GM18951 (cell line): ENCODE measurements around the gene PLAC8.
"Not testable (repeated sequence)": the region's sequence is repeated elsewhere in the genome, so short reads cannot be mapped to it uniquely, and the experiment has no call there.

Source experiments
- POLR2A ChIP-seq: IDR thresholded peaks from 4 replicates; pipeline ENCODE4 v1.6.1; 2011; ENCODE audit warnings: mild to moderate bottlenecking; ENCODE audit not compliant: insufficient read length, insufficient read depth; ENCODE audit errors: extremely low read depth
- in situ Hi-C: fragments of 300-500 bp; cut with MboI; formaldehyde crosslinking; loops from one replicate; pipeline ENCODE4 v1.12.0; 2022; ENCODE audit warnings: low sequenced_read_pairs, mixed read lengths, inconsistent platforms; ENCODE audit not compliant: unreplicated experiment

The PLAC8 gene, protein sequence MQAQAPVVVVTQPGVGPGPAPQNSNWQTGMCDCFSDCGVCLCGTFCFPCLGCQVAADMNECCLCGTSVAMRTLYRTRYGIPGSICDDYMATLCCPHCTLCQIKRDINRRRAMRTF

DNA sequence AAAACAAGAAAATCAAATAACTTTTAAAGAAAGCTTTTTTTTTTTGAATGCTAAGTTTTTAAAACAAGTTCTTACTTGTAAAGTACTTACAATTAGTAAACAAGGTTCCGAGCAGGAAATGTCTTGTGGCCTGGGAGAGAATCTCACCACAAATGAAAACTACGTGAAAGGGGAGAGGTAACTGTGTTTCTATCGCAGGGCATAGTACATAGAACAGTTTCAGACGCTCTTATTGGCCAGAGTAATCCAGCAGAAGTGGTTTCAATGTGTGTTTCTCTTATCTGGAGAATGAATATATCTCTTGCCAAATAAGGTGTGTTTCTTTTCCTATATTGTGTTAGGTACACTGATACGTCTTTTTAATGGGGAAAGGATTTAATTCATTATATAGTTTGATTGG is at the start of gene PLAC8:
TSS of gene PLAC8 (minus strand) at position 154 of the 400 bp plus-strand sequence. CDS start 6,808 bp downstream, outside the sequence.
- TF ChIP-seq POLR2A = peak; percentile 55
- in situ Hi-C loops = no loop called here

DNA sequence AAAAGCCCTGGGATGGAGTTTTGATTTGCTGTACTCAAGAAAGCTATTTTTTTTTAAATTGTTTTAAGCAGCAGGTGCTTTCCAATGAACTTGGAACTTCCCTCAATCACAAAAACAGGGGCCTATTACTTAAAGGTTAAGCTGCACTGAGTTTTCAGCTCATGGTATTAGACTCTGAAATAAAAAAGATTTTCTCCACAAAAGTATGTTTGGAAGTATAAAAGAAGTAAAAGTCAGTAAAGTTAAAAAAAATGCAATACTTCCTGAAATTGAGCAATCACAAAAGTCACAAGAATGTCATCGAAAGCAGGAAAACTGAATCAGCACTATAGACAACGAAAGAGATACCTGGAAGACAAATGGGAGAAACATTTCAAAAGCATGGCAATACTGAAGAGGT is 38.9 kb upstream of the PLAC8 start:
- TF ChIP-seq POLR2A = no peak
- in situ Hi-C loops = no loop called here

DNA sequence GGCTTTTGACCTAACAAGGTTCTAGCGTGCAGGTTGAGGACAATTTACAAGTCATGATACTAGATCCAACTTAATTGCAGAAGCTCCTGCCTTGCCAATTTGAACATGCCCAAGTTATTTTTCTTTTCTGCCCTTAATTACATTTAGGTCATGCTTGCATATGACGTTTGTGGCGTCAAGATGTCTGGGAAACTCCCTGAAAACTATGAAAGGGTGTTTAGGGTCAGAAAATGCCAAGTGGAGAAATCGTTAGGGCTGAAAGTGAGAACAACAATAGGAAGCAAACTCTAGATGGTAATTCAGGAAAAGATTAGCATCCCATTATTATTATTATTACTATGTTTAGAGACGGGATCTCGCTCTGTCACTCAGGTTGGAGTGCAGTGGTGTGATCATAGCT is 38.2 kb upstream of the PLAC8 start:
- in situ Hi-C loops = no loop called here
- TF ChIP-seq POLR2A = no peak

DNA sequence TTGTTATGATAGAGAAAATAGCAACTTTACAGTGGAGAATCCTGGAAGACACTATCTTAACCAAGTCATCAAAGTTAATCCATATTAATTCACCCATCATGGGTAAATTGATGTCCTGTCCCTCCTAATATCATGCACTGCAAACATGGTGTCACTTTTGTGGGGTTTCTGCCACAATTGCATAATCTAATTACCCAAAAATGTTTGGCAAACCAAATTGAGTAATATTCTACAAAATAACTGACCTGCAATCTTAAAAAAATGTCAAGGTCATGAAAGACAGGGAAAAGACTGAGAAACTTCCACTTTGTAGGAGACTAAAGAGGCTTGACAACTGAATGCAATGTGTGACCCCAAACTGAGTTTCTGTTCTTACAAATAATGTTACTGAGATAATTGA is 37.1 kb upstream of the PLAC8 start:
- no peak for TF ChIP-seq POLR2A
- in situ Hi-C loops = no loop called here

DNA sequence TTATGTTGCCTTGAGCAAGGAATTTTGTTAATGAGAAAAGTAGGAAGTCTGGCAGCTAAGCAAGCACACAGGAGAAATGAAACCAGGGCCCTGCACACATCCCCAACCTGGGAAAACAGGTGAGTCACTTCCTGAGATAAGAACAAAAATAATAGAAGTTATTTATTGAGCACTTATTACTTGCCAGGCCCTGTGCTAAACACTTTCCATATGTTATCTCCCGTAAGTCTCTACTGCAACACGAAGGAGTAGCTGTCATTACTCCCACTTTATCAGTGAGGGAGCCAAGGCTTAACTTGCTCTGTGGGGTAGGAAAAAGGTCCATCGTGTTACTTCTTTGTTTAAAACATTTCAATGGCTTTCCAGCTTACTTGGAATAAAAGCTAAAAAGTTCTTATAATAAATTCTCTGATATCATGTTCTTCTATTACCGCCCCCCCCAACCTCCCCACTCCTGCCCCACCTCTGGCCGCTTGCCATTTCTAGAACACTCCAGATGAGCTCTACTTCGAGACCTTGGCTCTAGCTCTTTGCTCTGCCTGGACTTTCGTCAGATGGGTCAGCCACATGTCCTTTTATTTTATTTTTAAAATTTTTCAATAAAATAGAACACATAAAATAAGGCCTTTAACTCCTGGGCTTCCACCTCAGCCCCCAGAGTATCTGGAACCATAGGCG is 36.3 kb upstream of the PLAC8 start:
- in situ Hi-C loops = no loop called here
- TF ChIP-seq POLR2A = no peak

DNA sequence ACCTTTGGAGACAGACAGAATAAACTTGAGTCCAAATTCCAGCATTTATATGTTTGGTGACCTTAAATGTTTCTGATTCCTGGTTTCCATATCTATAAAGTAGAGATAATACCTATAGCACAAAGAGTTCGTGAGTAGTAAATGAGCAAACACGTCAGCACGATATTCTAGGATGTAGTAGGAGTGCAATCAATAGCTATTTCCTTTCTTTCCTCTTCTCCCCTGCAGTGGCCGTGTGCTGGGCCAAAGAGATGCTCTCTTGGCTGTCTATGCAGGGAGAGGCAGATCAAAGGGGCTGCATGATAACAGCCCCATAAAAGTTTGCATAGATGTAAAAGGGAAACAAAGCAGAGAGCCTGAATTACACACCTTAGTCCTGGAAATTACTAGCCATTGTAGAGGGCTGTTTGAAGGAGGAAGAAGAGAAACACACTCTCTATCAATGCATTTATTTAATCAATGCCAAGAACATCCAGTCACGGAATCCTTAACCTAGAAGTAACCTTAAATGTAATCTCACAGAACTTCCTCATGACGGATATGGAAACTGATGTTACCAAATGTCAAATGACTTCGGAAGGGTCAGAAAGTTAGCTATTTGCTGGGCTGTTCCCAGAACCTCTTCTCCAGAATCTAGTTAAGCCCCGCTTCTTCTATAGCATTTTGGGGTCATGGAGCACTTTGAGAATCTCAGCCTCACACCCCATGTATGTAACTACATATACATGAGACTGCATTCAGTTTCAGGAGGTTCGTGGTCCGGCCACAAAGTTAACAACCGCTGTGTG is 35.5 kb upstream of the PLAC8 start:
- TF ChIP-seq POLR2A = no peak
- in situ Hi-C loops = no loop called here

DNA sequence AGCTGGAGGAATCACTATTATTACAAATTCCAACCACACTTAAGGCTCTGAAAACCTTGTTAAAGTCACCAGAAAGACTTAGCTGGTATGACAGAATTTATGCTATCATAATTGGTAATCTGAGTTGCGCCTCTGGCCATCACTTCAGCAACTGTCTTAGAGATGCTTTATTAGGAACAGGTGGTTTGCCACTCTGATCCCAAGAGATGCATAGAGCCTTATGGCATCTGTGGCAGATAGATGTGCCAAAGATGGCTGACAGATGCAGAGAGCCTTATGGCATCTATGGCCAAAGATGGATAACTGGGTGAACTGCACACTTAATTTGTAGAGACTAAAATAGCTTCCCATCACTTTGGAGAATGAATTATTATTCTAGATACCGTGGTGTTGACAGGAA is 32.3 kb upstream of the PLAC8 start:
- no peak for TF ChIP-seq POLR2A
- in situ Hi-C loops = no loop called here

DNA sequence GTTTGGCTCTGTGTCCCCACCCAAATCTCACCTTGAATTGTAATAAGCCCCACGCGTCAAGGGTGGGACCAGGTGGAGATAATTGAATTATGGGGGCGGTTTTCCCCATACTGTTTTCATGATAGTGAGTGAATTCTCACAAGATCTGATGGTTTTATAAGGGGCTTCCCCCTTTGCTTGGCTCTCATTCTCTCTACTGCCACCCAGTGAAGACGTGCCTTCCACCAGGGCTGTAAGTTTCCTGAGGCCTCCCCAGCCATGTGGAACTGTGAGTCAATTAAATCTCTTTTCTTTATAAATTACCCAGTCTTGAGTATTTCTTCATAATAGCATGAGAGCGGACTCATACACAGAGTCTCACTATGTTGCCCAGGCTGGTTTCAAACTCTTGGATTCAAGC is 31.2 kb upstream of the PLAC8 start:
- in situ Hi-C loops = not testable (repeated sequence)

DNA sequence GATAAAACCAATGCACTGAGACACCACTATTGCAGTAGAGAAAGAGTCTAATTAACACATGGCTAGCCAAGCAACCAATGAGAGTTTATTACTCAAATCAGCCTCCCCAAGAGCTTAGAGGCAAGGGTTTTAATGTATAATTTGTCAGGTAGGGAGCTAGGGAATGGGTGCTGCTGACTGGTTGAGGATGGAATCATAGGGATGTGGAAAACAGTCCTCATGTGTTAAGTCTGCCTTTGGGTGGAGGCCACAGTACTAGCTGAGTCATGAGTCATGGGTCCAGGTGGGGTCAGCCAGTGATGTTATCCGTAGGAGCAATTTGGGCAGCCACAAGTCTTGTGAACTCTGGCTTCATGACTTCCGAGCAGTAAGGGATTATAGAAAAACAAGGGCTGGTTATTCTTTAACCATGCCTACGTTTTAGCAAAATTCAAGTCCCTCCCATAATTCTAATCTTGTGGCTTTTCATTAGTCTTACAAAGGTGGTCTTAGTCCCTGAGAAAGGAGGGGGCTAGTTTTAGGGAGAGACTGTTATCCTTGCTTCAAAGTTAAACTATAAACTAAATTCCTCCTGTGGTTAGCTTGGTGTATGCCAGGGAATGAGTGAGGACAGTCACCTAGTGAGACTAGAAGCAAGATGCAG is 25.1 kb upstream of the PLAC8 start:
- in situ Hi-C loops = no loop called here
- no peak for TF ChIP-seq POLR2A

DNA sequence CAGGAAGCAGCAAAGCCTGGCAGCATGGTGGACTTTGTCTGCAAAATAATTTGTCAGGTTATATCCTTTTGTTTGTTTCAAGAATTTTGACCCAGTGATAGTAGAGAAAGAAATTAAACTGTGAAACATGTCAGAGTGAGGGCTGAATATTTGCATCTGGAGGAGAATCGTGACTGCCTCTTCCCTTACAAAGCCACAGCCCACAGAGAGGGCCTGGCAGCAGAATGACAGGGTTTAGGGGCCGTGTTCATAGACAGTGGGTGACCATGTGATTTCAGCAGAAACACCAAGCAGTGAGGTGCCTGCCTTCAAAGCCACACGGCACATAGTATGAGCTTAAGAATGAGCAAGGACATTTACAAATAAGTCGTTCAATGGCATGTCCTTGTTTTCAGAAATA is 24.4 kb upstream of the PLAC8 start:
- no peak for TF ChIP-seq POLR2A
- in situ Hi-C loops = no loop called here

DNA sequence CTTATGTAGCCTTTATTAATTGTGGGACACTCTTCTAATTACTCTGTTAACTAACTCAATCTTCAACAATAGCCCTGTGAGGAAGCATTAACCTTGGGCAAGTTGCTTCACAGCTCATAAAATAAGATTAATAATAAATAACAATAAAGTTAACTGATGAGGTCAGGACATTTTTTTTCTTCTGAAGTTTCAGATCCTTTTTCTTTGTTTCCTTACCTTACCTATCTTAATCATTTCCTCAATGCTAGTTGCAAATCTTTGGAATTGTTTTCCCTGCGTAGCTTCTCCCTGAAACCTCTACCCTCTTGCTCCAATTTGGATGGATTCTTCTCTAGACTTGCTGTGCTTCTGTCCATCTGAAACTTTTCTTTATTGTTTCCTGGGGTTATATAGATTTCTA is 17.5 kb upstream of the PLAC8 start:
- in situ Hi-C loops = no loop called here
- no peak for TF ChIP-seq POLR2A

DNA sequence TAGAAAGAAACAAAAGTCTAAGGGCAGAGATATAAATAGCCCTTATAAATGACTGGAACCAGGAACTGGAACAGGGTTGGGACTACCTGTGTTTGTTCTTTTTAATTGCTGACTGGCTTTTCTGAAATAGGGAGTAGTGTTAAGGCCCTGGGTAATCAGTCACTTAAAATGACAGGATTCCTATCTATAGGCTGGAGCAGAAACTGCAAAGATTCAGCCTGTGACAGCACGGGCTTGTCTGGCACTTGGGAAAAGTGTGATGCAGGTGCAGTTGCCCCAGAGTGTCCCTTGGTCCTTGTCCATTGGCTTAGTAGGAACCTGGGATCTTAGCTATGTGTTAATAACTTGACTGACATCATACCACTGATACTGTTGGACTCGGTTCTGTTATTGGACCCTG is 14.7 kb upstream of the PLAC8 start:
- no peak for TF ChIP-seq POLR2A
- in situ Hi-C loops = no loop called here

DNA sequence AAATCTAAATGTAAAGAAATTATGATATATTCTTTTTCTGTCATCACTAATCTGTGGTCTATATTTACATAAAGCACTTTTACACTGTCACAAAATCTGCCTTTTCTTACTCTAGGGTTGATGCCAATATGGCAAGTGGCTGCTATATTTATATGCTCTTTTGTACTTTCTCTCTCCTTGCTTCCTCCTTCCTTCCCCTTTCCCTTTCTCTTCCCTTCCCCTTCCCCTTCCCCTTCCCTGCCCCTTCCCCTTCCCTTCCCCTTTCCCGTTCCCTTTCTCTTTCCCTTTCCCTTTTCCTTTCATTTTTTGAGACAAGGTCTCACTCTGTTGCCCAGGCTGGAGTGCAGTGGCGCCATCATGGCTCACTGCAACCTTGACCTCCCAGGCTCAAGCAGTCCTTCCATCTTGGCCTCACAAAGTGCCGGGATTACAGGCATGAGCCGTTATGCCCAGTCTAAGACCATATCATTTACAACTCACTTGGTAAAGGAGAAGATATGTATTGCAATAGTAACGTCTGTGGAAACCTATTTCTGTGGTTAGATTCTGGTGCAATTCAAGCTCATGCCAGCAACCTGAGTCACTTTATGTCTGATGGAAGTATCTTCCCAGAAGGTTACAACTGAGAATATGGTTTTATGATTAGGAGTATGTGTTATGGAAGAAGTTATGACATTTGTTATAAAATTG is 13.9 kb upstream of the PLAC8 start:
- in situ Hi-C loops = no loop called here
- TF ChIP-seq POLR2A = no peak
